Measurements from ENCODE around the gene TTR.

DNA sequence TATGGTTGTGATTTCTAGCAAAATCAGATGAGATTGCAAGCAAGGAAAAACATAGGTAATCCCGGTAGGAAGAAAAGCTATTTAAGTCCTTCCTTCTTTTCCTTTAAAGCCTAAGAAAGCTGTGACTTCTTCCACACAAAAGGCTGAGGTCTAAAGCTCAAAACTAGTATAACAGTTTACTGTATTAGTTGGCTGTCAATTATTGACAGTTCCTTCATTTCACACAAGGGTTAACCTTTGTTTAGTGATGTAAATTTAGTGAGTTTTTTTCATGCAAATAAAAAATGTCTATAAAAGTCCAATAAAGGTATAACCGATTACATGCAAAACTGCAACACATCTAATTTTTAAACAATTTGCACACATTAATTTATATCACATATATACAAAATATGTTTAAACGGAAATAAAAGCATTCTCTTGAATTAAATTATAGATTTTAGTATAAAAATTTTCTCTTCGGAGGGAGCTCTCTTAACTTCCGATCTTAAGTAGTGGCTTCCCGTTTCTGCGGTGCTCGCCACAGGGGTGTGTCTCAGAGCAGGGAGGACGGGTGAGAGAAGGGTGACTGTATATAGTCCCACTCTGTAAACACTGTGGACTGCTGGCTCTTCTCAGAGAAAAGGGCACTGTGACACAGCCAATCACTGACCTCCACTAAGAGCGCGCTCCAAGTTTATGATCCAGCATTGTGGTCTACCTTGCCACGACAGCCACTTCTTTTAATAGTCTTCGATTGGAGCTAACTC lies 33.4 kb downstream of the TTR start:
- TF ChIP-seq CTCF (IDR thresholded peaks at IDR 0.05), result no peak
- TF ChIP-seq POLR2A (IDR thresholded peaks at IDR 0.05), result no peak

Measured in Peyer's patch (tissue), 4 donors.